ENCODE data around the gene TRIM34.
"Not testable (repeated sequence)": the region's sequence is repeated elsewhere in the genome, so short reads cannot be mapped to it uniquely, and the experiment has no call there.

TRIM34 gene

DNA sequence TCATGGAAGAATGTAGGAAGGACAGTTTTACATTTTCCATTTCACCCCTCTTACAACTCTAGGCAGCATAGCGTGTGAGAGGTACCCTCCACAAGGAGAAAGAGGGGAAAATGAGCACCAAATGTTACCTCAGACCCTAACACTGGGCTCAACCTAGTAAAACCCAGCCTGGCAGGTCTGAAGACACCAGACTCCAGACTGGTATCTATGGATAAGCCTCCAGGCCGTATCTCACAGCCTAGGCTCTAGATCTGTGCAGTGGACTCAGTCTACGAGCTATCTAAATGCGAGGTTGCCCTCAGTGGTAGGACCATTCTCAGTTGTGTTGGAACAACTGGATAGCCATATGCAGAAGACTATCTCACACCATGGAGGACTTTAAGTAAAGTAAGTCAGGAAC is 49.6 kb downstream of the TRIM34 start:
- H3K4me1 ChIP-seq = no peaks in the 10 kb centered on the region

GRCh38 chr11:5679811-5680210 is 55.0 kb downstream of the TRIM34 start:
- no peak for DNase-seq
- no peaks in the 10 kb centered on the region for H3K27me3 ChIP-seq
- H3K4me3 ChIP-seq (ENCODE audit: low read depth, low read length) = no peak overlapping the region
- TF ChIP-seq, protein P1, sequence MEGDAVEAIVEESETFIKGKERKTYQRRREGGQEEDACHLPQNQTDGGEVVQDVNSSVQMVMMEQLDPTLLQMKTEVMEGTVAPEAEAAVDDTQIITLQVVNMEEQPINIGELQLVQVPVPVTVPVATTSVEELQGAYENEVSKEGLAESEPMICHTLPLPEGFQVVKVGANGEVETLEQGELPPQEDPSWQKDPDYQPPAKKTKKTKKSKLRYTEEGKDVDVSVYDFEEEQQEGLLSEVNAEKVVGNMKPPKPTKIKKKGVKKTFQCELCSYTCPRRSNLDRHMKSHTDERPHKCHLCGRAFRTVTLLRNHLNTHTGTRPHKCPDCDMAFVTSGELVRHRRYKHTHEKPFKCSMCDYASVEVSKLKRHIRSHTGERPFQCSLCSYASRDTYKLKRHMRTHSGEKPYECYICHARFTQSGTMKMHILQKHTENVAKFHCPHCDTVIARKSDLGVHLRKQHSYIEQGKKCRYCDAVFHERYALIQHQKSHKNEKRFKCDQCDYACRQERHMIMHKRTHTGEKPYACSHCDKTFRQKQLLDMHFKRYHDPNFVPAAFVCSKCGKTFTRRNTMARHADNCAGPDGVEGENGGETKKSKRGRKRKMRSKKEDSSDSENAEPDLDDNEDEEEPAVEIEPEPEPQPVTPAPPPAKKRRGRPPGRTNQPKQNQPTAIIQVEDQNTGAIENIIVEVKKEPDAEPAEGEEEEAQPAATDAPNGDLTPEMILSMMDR (IDR thresholded peaks at IDR 0.05; ENCODE audit: low read depth, low read length) = no peak
- no peaks in the 10 kb centered on the region for H3K36me3 ChIP-seq
- H3K4me1 ChIP-seq = no peaks in the 10 kb centered on the region
- H3K9me3 ChIP-seq = no peaks in the 10 kb centered on the region

More for the DNA sequence above, 49.6 kb downstream of the TRIM34 start:
- Histone ChIP-seq H3K27me3 (no peaks in the 10 kb centered on the region), H3K36me3 (no peaks in the 10 kb centered on the region), H3K9me3 (no peaks in the 10 kb centered on the region), H3K4me3 (ENCODE audit: low read depth, low read length) (no peak overlapping the region)
- TF ChIP-seq, protein P1 (IDR thresholded peaks at IDR 0.05; ENCODE audit: low read depth, low read length) = no peak
- no peak for DNase-seq

DNA sequence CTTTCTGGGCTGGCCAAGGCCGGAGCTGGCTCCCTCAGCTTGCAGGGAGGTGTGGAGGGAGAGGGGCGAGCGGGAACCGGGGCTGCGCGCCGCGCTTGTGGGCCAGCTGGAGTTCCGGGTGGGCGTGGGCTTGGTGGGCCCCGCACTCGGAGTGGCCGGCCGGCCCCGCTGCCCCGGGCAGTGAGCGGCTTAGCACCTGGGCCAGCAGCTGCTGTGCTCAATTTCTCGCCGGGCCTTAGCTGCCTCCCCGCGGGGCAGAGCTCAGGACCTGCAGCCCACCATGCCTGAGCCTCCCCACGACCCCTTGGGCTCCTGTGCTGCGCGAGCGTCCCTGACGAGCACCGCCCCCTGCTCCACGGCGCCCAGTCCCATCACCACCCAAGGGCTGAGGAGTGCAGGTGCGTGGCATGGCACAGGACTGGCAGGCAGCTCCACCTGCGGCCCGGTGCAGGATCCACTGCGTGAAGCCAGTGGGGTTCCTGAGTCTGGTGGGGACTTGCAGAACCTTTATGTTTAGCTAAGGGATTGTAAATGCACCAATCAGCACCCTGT is 58.2 kb downstream of the TRIM34 start:
- H3K9me3 ChIP-seq; H3K4me3 ChIP-seq (ENCODE audit: low read depth, low read length); DNase-seq; H3K36me3 ChIP-seq; H3K27me3 ChIP-seq; H3K4me1 ChIP-seq: not testable (repeated sequence)

GRCh38 chr11:5683620-5684019 is 58.8 kb downstream of the TRIM34 start:
- not testable (repeated sequence) for DNase-seq; H3K36me3 ChIP-seq; H3K27me3 ChIP-seq; H3K4me3 ChIP-seq (ENCODE audit: low read depth, low read length); H3K4me1 ChIP-seq; H3K9me3 ChIP-seq

DNA sequence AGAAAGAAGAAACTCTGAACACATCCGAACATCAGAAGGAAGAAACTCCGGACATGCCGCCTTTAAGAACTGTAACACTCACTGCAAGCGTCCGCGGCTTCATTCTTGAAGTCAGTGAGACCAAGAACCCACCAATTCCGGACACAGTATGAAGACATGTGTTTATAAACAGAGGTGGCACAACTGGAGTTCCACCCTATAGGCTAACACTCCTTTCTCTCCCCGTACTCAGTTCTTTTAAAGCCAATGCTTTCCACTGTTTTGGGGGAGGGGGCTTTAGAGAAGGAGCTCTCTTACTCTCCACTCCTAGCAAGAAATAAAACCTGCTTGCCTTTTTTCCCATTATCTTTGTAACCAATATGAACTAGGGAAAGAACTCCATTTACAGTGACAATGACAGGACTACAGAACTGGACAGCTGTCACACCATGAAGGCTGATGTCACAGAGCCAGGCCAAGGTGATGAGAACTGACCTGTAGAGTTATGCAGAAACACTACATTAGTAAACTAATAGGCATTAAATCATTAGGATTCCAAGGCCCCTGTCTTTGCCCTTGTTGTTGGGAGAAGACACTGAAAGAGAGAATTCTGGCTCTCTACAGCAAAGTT is 59.3 kb downstream of the TRIM34 start:
- Histone ChIP-seq H3K9me3 (no peaks in the 10 kb centered on the region), H3K36me3 (no peaks in the 10 kb centered on the region), H3K4me3 (ENCODE audit: low read depth, low read length) (peak overlapping the region; percentile 57), H3K27me3 (no peaks in the 10 kb centered on the region), H3K4me1 (no peaks in the 10 kb centered on the region)
- TF ChIP-seq, protein P1 (IDR thresholded peaks at IDR 0.05; ENCODE audit: low read depth, low read length) = no peak
- no peak for DNase-seq

DNA sequence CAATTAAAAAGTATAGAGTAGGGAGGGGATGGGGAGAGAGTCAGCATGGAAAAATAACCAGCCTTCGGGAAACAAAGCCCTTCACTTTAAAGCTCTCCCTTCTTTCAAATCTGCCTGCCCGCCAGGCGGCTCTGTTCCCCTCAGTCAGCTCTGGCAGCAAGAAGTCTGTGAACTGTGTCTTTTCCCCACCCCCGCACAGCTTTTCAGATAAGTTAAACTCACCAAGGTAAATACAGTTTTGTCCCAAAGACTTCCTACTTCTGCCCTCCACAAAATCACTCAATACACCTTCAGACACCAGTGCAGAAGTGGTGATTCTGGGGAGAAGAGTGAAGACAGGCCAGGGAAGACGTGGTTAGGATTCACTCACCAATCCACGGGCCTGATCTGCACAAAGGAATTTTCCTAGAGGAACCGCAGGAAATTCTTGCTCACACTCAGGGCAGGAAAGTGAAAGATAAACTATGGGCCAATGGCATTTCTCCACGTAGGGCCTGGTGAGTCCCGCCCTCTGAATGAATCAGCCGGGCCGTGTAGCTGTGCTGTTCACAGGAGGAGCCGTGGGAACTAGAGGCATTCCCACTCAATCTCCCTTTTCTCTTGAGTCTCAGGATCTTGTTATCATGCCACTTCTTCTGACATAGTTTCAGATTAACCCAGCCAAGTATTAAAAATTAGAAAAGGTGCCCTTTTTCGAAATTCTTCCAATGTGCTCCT is 60.0 kb downstream of the TRIM34 start, which contains the start of gene TRIM5:
Gene TRIM5, minus strand, starts transcription at position 429 of the 717 bp plus-strand sequence. CDS start 4,897 bp downstream, outside the sequence.
- no peaks in the 10 kb centered on the region for H3K36me3 ChIP-seq
- no peaks in the 10 kb centered on the region for H3K27me3 ChIP-seq
- TF ChIP-seq, protein P1 (IDR thresholded peaks at IDR 0.05; ENCODE audit: low read depth, low read length) = peak; percentile 40
- H3K4me1 ChIP-seq = no peaks in the 10 kb centered on the region
- DNase-seq = peak; percentile 51
- H3K4me3 ChIP-seq (ENCODE audit: low read depth, low read length) = peak within 1 kb of the TSS; percentile 57
- no peaks in the 10 kb centered on the region for H3K9me3 ChIP-seq

DNA sequence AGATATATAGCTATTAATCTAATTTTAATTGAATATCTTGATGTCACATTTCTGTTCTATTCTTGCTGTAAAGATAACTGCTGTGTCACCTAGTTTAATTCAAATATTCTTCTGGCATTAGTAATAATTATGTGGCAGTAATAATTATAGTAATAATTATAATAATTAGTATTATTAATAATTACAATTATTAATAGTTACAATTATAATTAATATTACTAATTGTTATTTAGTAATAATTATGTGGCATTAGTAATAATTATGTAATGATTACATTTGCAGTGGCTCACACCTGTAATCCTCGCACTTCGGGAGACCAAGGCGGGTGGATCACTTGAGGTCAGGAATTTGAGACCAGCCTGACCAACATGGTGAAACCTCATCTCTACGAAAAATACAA is 61.6 kb downstream of the TRIM34 start:
- no peaks in the 10 kb centered on the region for H3K9me3 ChIP-seq
- no peaks in the 10 kb centered on the region for H3K36me3 ChIP-seq
- no peak overlapping the region for H3K4me3 ChIP-seq (ENCODE audit: low read depth, low read length)
- H3K4me1 ChIP-seq = no peaks in the 10 kb centered on the region
- TF ChIP-seq, protein P1 (IDR thresholded peaks at IDR 0.05; ENCODE audit: low read depth, low read length) = no peak
- no peak for DNase-seq
- no peaks in the 10 kb centered on the region for H3K27me3 ChIP-seq

Measured in BE2C (cell line).